ENCODE data around the gene PDAP1. TPM values are rescaled to one million over a fixed set of nuclear protein-coding genes. Genes with fewer than 3 reads are reported as not detected.
A peak's percentile ranks its signal among the peaks of the same experiment; 100 is the strongest.

Gene PDAP1
- total and polyA plus RNA-seq, 2 experiments from 2014 or later: 93.1 to 134 TPM

- TF ChIP-seq, protein P1, sequence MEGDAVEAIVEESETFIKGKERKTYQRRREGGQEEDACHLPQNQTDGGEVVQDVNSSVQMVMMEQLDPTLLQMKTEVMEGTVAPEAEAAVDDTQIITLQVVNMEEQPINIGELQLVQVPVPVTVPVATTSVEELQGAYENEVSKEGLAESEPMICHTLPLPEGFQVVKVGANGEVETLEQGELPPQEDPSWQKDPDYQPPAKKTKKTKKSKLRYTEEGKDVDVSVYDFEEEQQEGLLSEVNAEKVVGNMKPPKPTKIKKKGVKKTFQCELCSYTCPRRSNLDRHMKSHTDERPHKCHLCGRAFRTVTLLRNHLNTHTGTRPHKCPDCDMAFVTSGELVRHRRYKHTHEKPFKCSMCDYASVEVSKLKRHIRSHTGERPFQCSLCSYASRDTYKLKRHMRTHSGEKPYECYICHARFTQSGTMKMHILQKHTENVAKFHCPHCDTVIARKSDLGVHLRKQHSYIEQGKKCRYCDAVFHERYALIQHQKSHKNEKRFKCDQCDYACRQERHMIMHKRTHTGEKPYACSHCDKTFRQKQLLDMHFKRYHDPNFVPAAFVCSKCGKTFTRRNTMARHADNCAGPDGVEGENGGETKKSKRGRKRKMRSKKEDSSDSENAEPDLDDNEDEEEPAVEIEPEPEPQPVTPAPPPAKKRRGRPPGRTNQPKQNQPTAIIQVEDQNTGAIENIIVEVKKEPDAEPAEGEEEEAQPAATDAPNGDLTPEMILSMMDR (conservative IDR thresholded peaks at IDR 0.05; ENCODE audit: low read depth in 2 of 2): no peak
- TF ChIP-seq STAT1 (IDR thresholded peaks at IDR 0.05; ENCODE audit: unreplicated experiment) (no peak), JUNB (IDR thresholded peaks at IDR 0.05; ENCODE audit: unreplicated experiment) (no peak), REST (IDR thresholded peaks at IDR 0.05; ENCODE audit: unreplicated experiment) (no peak), EZH2 (IDR thresholded peaks at IDR 0.05; ENCODE audit: low read depth, unreplicated experiment) (no peak), EZH2phosphoT487 (IDR thresholded peaks at IDR 0.05; ENCODE audit: unreplicated experiment) (no peak), ZNF331 (CRISPR knock-in tag; IDR thresholded peaks at IDR 0.05; ENCODE audit: low read depth) (no peak), CREB1 (CRISPR knock-in tag; IDR thresholded peaks at IDR 0.05; ENCODE audit: low read depth) (no peak), ETS1 (IDR thresholded peaks at IDR 0.05) (no peak), NANOG (IDR thresholded peaks at IDR 0.05; ENCODE audit: borderline replicate concordance) (no peak)
Measured at GRCh38 chr7:99422186-99422585, 13.8 kb upstream of the PDAP1 start (continued).

DNA sequence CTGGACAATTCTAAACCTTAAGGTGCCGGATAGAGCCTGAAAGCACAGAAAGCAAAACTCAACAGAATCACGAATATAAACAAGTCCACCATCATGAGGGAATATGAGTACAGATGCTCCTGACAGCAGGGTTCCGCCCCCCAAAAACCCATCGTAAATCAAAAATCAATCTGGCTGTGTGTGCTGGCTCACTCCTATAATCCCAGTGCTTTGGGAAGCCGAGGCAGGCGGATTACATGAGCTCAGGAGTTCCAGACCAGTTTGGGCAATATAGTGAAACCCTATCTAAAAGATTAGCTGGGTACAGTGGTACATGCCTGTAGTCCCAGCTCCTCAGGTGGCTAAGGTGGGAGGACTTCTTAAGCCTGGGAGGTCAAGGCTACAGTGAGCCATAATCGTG is 12.6 kb upstream of the PDAP1 start:
- Mint-ChIP-seq H3K36me3 (ENCODE audit: low read depth) (peaks cover 91% of the 10 kb centered on the region), H3K4me3 (no peak overlapping the region), H3K9me3 (peaks cover 2% of the 10 kb centered on the region; the same call in 1 of the 3 replicates), H3K4me1 (peaks cover 11% of the 10 kb centered on the region), H3K27ac (no peak overlapping the region), H3K27me3 (ENCODE audit: insufficient read depth, low read depth, poor library complexity) (peaks cover 16% of the 10 kb centered on the region)
- Histone ChIP-seq H3K27ac (ENCODE audit: low read depth) (0 out of 2 replicates have a peak overlapping the region, but pooled peaks have one; percentile 84), H3K4me2 (no peak overlapping the region), H3K79me2 (replicated peaks; ENCODE audit: insufficient read depth) (no peaks in the 10 kb centered on the region; the same call in 1 of the 2 replicates), H4K20me1 (replicated peaks; ENCODE audit: insufficient read depth) (peaks cover 10% of the 10 kb centered on the region), H3F3A (replicated peaks; ENCODE audit: low read depth) (peaks cover 15% of the 10 kb centered on the region), H3K4me3 (no peak overlapping the region), H2AFZ (no peak overlapping the region), H3K9me2 (ENCODE audit: insufficient read depth) (no peaks in the 10 kb centered on the region), H3K4me1 (ENCODE audit: insufficient read depth) (peaks cover 8% of the 10 kb centered on the region), H3K27me3 (ENCODE audit: insufficient read depth) (no peaks in the 10 kb centered on the region), H3K36me3 (ENCODE audit: insufficient read depth) (peaks cover 32% of the 10 kb centered on the region)
- no peak for ATAC-seq
- DNase-seq (ENCODE audit: low spot score): no peak
- TF ChIP-seq CREB1 (CRISPR knock-in tag; IDR thresholded peaks at IDR 0.05; ENCODE audit: low read depth): no peak
- no peak for TF ChIP-seq JUNB (IDR thresholded peaks at IDR 0.05; ENCODE audit: unreplicated experiment)
- no peak for TF ChIP-seq POLR2AphosphoS5 (IDR thresholded peaks at IDR 0.05; ENCODE audit: low read depth)
- TF ChIP-seq ZNF462 (CRISPR knock-in tag; IDR thresholded peaks at IDR 0.05): no peak
- TF ChIP-seq EZH2 (IDR thresholded peaks at IDR 0.05; ENCODE audit: low read depth, unreplicated experiment): no peak
- TF ChIP-seq ZNF114 (CRISPR knock-in tag; IDR thresholded peaks at IDR 0.05): no peak
